GM19467 (cell line): ENCODE data around the gene FAM171A2.
A peak's percentile ranks its signal among the peaks of the same experiment; 100 is the strongest.
"Not testable (repeated sequence)": the region's sequence is repeated elsewhere in the genome, so short reads cannot be mapped to it uniquely, and the experiment has no call there.

Experiments used
- ATAC-seq: cut with Tn5 transposase; IDR thresholded peaks from one replicate; pipeline ENCODE4 v1.9.1; 2021; ENCODE audit warnings: mild to moderate bottlenecking, moderate library complexity; ENCODE audit not compliant: unreplicated experiment

The FAM171A2 gene

DNA sequence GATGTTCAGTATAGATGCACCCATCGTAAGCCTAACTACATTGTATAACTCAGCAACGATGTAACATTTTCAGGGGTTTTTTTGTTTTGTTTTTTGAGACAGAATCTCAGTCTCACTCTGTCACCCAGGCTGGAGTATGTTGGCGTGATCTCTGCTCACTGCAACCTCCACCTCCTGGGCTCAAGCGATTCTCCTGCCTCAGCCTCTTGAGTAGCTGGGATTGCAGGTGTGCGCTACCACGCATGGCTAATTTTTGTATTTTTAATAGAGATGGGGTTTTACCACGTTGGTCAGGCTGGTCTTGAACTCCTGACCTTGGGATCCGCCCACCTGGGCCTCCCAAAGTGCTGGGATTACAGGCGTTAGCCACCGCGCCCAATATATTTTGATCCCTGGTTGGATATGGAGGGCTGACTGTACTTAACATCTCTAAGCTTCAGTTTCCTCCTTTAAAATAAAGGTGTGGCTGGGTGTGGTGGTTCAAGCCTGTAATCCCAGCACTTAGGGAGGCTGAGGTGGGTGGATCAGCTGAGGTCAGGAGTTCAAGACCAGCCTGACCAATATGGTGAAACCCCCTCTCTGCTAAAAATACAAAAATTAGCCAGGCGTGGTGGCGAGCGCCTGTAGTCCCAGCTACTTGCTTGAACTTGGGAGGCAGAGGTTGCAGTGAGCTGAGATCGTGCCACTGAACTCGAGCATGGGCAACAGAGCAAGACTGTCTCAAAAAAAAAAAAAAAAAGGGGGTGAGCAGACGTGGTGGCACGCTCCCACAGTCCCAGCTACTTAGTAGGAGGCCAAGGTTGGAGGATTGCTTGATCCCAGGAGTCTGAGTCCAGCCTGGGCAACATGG, 16.2 kb downstream of the FAM171A2 start:
- not testable (repeated sequence) for ATAC-seq

DNA sequence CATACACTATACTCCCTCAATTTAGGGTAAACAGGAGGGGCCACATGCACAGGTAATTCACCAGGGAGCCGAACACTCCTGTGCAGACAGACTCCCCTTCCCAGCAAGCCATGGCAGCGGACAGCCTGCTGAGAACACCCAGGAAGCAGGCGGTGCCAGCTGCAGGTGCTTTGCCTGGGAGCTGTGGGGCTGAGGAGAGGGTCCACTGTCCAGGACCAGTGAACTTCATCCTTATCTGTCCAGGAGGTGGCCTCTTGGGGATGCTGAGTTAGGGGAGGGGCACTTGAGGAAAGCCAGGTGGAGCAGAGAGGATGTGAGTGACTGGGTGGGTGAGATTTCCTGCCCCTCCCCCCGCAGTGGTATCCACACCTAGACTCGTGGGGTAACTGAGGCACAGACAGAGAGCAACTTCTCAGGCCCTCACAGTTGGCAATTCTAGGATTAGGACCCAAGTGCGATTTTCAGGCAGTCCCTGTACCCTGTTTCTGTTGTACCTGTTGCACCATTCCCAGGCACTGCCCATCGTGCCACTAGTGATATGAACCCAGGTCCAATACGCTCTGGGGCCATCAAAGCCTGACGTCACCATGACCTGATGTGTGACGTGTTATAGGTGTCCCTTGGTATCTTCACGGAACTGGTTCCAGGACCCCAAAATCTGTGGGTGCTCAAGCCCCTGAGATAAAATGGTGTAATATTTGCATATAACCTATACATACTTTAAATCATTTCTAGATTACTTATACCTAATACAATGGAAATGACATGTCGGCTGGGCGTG, 17.4 kb downstream of the FAM171A2 start:
- ATAC-seq = no peak

GRCh38 chr17:44345454-44346026, 18.1 kb downstream of the FAM171A2 start:
- ATAC-seq = peak; percentile 2

GRCh38 chr17:44344939-44345453, 18.7 kb downstream of the FAM171A2 start, which contains the start of gene GRN:
Gene GRN, plus strand, starts transcription at chr17:44345302. Its CDS starts 3,863 bp downstream, at chr17:44349165.
- ATAC-seq = peak; percentile 50

DNA sequence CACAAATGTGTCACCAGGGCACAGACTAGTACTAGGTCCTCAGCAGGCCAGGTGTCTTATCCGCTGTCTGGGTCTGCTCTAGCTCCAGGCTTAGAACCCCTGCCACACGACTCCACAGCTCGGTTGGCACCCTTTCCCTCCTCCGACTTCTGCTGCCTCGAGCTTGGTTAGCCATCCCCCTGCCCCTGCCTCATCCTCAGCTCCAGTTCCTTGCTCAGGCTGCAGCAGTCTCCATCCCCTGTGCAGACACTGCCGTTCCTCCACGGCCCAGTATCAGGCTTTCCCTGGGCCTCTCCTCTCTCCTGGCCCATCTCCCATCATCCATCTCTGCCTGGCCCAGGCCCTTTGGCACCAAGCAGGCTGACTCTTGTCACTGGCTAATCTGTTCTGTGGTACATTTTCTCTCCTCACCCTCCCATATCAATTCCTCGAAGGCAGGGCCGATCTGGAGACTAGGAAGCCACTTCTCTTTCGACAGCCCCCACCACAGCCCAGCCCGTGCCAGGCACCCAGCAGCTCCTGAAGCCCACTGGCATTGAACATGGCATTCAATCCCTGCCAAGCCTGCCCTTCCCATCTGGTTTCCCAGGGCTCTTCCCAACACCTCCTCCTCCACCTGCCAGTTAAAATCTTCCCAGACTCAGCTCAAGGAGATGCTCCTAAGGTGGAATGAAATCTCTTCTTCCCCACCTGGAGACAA, 20.0 kb downstream of the FAM171A2 start:
- ATAC-seq = no peak

DNA sequence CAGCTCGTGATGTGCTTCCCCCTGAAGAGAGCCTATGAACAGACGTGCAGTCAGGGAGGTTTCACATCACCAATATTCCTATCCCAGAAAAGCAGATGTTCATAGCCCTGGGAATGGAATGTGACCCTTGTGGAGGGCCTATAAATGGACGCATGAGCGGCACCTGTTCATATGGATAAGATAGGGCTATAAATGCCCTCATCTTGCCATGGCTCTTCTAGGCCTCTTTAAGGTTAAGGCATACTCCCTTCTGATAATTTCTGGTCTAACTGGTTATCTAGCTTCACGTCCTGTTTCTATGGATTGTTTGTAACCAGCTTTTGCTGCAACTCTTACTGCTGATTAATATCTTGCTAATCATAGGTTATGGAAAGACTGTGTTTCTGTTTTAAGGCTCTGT, 23.1 kb downstream of the FAM171A2 start:
- not testable (repeated sequence) for ATAC-seq

DNA sequence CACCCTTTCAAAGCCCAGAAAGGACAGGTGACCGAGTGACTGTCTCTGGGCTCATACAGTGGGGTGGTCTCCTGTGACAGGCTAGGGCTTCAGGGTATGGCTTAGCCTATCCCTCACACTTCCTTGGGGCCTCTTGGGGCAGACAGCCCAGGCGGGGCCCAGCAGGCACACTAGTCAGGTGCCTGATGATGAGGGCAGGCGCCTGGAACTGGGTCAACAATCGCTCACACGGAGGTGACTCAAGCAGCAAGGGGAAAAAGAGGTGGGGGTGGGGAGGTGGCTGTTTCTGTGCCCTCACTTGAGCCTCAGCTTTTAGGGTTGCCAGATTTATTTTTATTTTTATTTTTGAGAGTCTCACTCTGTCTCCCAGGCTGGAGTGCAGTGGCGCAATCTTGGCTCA, 25.0 kb downstream of the FAM171A2 start:
- ATAC-seq = no peak

- no peak for ATAC-seq
Observed at GRCh38 chr17:44335968-44336367, 27.7 kb downstream of the FAM171A2 start.

GRCh38 chr17:44335564-44335963, 28.1 kb downstream of the FAM171A2 start:
- no peak for ATAC-seq

DNA sequence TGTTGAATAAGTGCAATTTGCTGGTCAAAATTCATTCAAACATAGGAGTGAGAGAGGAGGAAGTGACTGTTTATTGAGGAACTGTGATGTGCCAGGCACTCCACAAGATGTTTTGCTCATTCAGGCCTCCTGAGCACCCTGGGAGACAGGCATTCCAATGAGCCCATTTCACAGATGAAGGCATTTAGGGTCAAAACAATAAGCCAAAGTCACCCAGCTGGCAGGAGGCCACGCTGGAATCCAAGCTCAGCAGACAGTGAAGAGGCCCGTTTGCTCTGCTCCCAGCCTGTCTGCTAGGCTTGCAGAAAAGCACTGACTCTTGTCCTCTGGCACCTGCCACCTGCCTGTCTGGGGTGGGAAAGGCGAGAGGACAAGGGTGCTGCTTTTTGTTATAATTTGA, 28.9 kb downstream of the FAM171A2 start:
- ATAC-seq = no peak

DNA sequence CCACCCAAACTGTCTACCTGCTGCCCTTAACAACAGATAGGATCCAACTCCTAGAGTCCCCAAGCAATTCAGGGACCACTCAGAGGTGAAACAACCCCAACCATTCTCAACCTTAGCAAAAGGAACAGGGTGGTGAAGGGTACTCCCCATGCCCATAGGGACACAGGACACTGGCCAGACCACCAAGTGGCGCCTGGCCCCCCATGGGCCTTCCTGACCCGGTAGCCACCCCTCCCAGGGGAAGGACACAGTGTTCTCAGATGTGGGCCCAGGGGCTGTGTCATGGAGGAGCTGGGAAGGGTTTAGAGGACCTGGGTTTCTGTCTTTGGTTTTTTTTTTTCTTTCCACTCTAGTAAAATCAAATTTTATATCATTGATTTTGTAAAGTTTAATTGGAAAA, 29.3 kb downstream of the FAM171A2 start:
- no peak for ATAC-seq

GRCh38 chr17:44333371-44333770, 30.3 kb downstream of the FAM171A2 start:
- ATAC-seq = no peak

GRCh38 chr17:44331249-44331760, 32.3 kb downstream of the FAM171A2 start:
- ATAC-seq = no peak

GRCh38 chr17:44330263-44330662, 33.4 kb downstream of the FAM171A2 start:
- not testable (repeated sequence) for ATAC-seq

- not testable (repeated sequence) for ATAC-seq
Observed at GRCh38 chr17:44329516-44329915, 34.1 kb downstream of the FAM171A2 start.

DNA sequence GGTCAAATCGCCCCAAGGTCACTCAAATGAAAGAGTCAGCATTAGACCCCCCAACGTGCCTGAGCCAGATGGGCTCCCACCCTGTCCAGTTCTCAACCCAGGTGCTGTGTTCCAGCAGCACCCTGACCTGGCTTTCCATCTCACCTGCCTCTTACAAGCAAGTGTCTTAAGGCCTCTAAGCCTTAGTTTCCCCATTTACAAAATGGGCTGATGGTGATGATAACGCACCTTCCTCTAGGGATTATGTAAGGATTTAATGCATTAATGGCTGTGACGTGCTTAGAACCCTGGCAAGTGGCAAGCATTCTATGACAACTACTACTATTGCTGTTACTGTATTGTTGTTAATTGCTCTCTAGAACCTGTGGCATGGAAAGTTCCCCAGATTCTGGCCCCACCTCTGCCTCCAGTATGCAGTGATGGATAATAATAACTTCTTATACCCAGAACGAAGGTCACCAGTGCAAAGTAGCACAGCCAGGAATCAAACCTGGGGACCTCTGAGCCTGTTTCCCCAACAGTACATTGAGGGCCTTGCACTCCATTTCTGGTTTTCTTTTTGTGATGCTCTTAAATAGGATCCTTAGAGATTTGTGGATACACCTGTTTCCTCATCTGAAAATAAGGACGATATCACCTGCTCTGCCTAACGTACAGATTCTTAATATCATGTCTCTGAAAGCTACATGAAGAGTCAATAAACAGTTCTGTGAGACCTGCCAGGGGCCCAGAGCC, 35.8 kb downstream of the FAM171A2 start:
- ATAC-seq = no peak

DNA sequence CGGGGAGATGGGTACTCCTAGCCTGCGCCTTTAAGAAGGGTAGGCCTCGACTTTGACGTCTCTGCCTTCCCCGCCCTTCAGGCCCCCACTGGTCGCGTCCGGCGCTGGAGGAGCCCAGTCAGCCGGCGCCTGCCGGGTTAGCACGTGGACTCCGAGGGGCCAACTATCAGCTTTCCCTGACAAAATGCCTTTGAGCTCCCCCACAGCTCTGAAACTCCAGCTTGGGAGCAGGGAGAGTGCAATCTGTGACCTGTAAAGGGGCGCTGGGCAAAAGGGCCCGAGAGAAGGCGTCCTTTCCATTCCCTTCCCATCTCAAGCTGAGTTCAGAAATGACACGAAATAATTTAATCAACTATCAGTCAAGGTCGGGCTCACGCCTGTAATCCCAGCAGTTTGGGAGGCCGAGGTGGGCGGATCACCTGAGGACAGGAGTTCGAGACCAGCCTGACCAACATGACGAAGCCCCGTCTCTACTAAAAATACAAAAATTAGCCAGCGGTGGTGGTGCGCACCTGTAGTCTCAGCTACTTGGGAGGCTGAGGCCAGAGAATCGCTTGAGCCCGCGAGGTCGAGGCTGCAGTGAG, 36.7 kb downstream of the FAM171A2 start:
- peak; percentile 47 for ATAC-seq

DNA sequence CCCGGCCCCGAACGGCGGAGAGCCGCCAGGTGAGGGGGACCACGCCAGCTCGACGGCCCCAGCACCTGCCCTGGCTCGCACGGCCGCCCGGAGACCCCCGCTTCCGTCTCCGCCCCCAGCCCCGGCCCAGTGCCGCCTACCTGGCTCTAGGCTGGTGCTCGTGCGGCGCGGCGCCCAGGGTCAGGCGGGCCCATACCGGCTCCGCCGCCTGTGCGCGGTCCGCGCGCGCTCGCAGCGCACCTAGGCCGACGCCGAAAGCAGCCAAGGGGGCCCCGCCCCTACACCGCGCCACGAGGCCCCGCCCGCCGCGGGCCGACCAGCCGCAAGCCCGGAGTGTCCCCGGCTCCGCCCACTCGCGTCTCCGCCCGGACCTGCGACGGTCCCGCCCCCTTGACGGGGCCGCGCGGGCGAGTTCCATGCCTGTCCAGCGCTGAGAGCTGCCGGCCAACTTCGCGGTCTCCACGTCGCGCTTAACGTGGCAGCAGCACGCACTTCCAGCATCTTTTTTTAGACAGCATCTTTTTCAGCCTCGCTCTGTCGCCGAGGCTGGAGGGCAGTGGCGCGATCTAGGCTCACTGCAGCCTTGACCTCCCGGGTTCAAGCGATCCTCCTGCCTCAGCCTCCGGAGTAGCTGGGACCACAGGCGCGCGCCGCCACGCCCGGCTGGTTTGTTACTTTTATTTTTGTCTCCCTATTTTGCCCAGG, 38.9 kb downstream of the FAM171A2 start, which contains the start of gene SLC25A39:
Gene SLC25A39, minus strand, starts transcription at position 253 of the 705 bp plus-strand sequence. CDS start 1,261 bp downstream, outside the sequence.
- ATAC-seq = peak; percentile 64
